ENCODE data around the gene SH3BP1. TPM values are rescaled to one million over a fixed set of nuclear protein-coding genes. Genes with fewer than 3 reads are reported as not detected.

SH3BP1 gene
- polyA plus RNA-seq, 1 experiment: 5.8 TPM

- ChIA-PET CTCF (interaction anchor here (1.0 to 6.5 kb wide), 10 partner anchors 10 to 159 kb away, joined by 3 to 79 read pairs (median 6); partner anchors contain the start of gene GGA1), POLR2A (interaction anchor here (0.5 to 0.9 kb wide), 3 partner anchors 11 to 44 kb away, joined by 3 to 6 read pairs (median 4); no protein-coding TSS in a partner anchor)
- DNase-seq (ENCODE audit: low read depth): no peak
- TF ChIP-seq CTCF (IDR thresholded peaks at IDR 0.05; ENCODE audit: insufficient read depth, low read depth, low read length): no peak
- Histone ChIP-seq H3K36me3 (ENCODE audit: control insufficient read depth, insufficient read depth, low read length) (peaks cover 10% of the 10 kb centered on the region), H3K27me3 (ENCODE audit: control insufficient read depth, insufficient read depth, low read length) (no peaks in the 10 kb centered on the region), H3K4me3 (ENCODE audit: low read depth, low read length) (no peak overlapping the region)
Measured at GRCh38 chr22:37632174-37633088, 7.0 kb upstream of the SH3BP1 start.

- CTCF ChIA-PET: interaction anchor here (0.7 to 6.5 kb wide), 17 partner anchors 10 to 159 kb away, joined by 3 to 79 read pairs (median 4); partner anchors contain the start of genes GGA1, LGALS1 and NOL12
- Histone ChIP-seq H3K27me3 (ENCODE audit: control insufficient read depth, insufficient read depth, low read length) (no peaks in the 10 kb centered on the region), H3K36me3 (ENCODE audit: control insufficient read depth, insufficient read depth, low read length) (peaks cover 10% of the 10 kb centered on the region), H3K4me3 (ENCODE audit: low read depth, low read length) (no peak overlapping the region)
- TF ChIP-seq CTCF (IDR thresholded peaks at IDR 0.05; ENCODE audit: insufficient read depth, low read depth, low read length): no peak
- no peak for DNase-seq (ENCODE audit: low read depth)
- POLR2A ChIA-PET: interaction anchor here (0.5 to 0.9 kb wide), 4 partner anchors 10 to 272 kb away, joined by 3 to 11 read pairs (median 5); no protein-coding TSS in a partner anchor
Measured at GRCh38 chr22:37633089-37633624, 6.3 kb upstream of the SH3BP1 start.

GRCh38 chr22:37633625-37634416 lies 5.6 kb upstream of the SH3BP1 start:
- DNase-seq (ENCODE audit: low read depth): peak; percentile 33
- H3K36me3 ChIP-seq (ENCODE audit: control insufficient read depth, insufficient read depth, low read length): peaks cover 9% of the 10 kb centered on the region
- H3K4me3 ChIP-seq (ENCODE audit: low read depth, low read length): no peak overlapping the region
- no peaks in the 10 kb centered on the region for H3K27me3 ChIP-seq (ENCODE audit: control insufficient read depth, insufficient read depth, low read length)
- TF ChIP-seq CTCF (IDR thresholded peaks at IDR 0.05; ENCODE audit: insufficient read depth, low read depth, low read length): peak; percentile 48; the same call in 1 of the 2 replicates
- CTCF ChIA-PET: interaction anchor here (0.7 to 6.5 kb wide), 18 partner anchors 10 to 158 kb away, joined by 3 to 79 read pairs (median 4); partner anchors contain the start of genes GGA1, LGALS1 and NOL12
- POLR2A ChIA-PET: interaction anchor here (0.6 to 0.9 kb wide), 3 partner anchors 42 to 365 kb away, joined by 4 to 18 read pairs (median 11); no protein-coding TSS in a partner anchor

- POLR2A ChIA-PET: no interaction called here
- DNase-seq (ENCODE audit: low read depth): no peak
Measured at GRCh38 chr22:37634417-37634924, 5.0 kb upstream of the SH3BP1 start.

More at GRCh38 chr22:37634417-37634924, 5.0 kb upstream of the SH3BP1 start:
- CTCF ChIA-PET: interaction anchor here (1.0 to 6.5 kb wide), 11 partner anchors 9 to 95 kb away, joined by 3 to 79 read pairs (median 5); partner anchors contain the start of genes GGA1, LGALS1 and NOL12
- TF ChIP-seq CTCF (IDR thresholded peaks at IDR 0.05; ENCODE audit: insufficient read depth, low read depth, low read length): peak; percentile 43; the same call in 1 of the 2 replicates
- H3K4me3 ChIP-seq (ENCODE audit: low read depth, low read length): no peak overlapping the region
- H3K27me3 ChIP-seq (ENCODE audit: control insufficient read depth, insufficient read depth, low read length): no peaks in the 10 kb centered on the region
- peaks cover 4% of the 10 kb centered on the region for H3K36me3 ChIP-seq (ENCODE audit: control insufficient read depth, insufficient read depth, low read length)
